Testis (tissue), 2 donors: ENCODE data around the gene KCNJ16.

Source experiments
- CTCF ChIP-seq, 3 experiments: fragments of 450-650 bp in 2 of 3; fragments of 200-600 bp in 1 of 3; sonication (generic) in 1 of 3; IDR thresholded peaks; one replicate each; pipeline ENCODE4 v1.5.1; 2016 to 2019; ENCODE audit warnings: antibody characterized with exemption in 3 of 3, mild to moderate bottlenecking in 2 of 3, moderate library complexity in 1 of 3
- POLR2A ChIP-seq: fragments of 450-650 bp; IDR thresholded peaks from one replicate; pipeline ENCODE4 v1.6.1; 2017; ENCODE audit warnings: antibody characterized with exemption, mild to moderate bottlenecking, moderate library complexity

- no peak for TF ChIP-seq CTCF (IDR thresholded peaks at IDR 0.05)
- no peak for TF ChIP-seq POLR2A
Observed at GRCh38 chr17:70183508-70183907, 108.5 kb downstream of the KCNJ16 start.
